Prostate gland (tissue), 2 donors: Measurements from ENCODE around the gene ANHX. TPM values are rescaled to one million over a fixed set of nuclear protein-coding genes. Genes with fewer than 3 reads are reported as not detected.

Experiments
- DNase-seq: peaks from one replicate; pipeline ENCODE4 v3.0.0-alpha.2; 2019; ENCODE audit warnings: low spot score
- H3K27ac ChIP-seq, 2 donors: fragments of 200-600 bp; sonication (generic); 2 replicates each; pipeline ENCODE4 v1.5.1; 2017 to 2019
- H3K27me3 ChIP-seq: fragments of 200-600 bp; sonication (generic); replicated peaks from 2 replicates; pipeline ENCODE4 v1.5.1; 2019; ENCODE audit not compliant: insufficient read depth
- H3K36me3 ChIP-seq, 2 donors: fragments of 200-600 bp; sonication (generic); 1 replicate in 1 of 2; 2 replicates in 1 of 2; pipeline versions ENCODE4 v1.5.1 to v1.8.1; 2017 to 2019
- H3K4me1 ChIP-seq: fragments of 200-600 bp; sonication (generic); replicated peaks from 2 replicates; pipeline ENCODE4 v1.5.1; 2019
- H3K4me3 ChIP-seq, 2 donors: fragments of 200-600 bp; sonication (generic); 2 replicates each; pipeline ENCODE4 v1.5.1; 2017 to 2019
- H3K9me3 ChIP-seq: fragments of 200-600 bp; sonication (generic); 2 replicates; pipeline ENCODE4 v1.5.1; 2017
- POLR2A ChIP-seq: fragments of 450-650 bp; IDR thresholded peaks from one replicate; pipeline ENCODE4 v1.6.1; 2016; ENCODE audit warnings: antibody characterized with exemption, mild to moderate bottlenecking
- POLR2AphosphoS5 ChIP-seq: sonication (generic); formaldehyde crosslinking; IDR thresholded peaks from one replicate; pipeline ENCODE4 v1.6.1; 2017; ENCODE audit warnings: antibody characterized with exemption
- WGBS: methylation state at CpG from one replicate; pipeline ENCODE4 v1.1.5; 2018; 5-methylcytosine and 5-hydroxymethylcytosine counted together
- intact Hi-C: fragments of 100-400 bp; cut with DNase I; formaldehyde crosslinking; loops from one replicate; pipeline ENCODE4 v1.14.2; 2022
- small RNA-seq, 2 donors: library from RNA; depleted of rRNA; stranded (forward); fragments of <200 nt; gene quantifications; one replicate each; pipeline ENCODE3, GENCODE V24; 2016
- total RNA-seq, 2 donors: library from RNA; depleted of rRNA; stranded (reverse); fragments of >200 nt; gene quantifications; one replicate each; pipeline ENCODE4 v1.1.0, GENCODE V29; 2016
- TF ChIP-seq, protein P1 (sequence below), 4 experiments: fragments of 200-600 bp in 2 of 4; fragments of 450-650 bp in 2 of 4; sonication (generic) in 2 of 4; IDR thresholded peaks; 1 replicate in 3 of 4; 2 replicates in 1 of 4; pipeline ENCODE4 v1.5.1; 2016 to 2019; ENCODE audit warnings: antibody characterized with exemption in 4 of 4, mild to moderate bottlenecking in 2 of 4, moderate library complexity in 2 of 4

Gene ANHX
- total RNA-seq, 2 donors from 2014 or later: 6.1 TPM; not detected in 1

- H3K9me3 ChIP-seq: no peaks in the 10 kb centered on the region
These were observed 63.2 kb downstream of the ANHX start for GRCh38 chr12:133172491-133172890.

More at GRCh38 chr12:133172491-133172890, 63.2 kb downstream of the ANHX start:
- DNase-seq: no peak
- Histone ChIP-seq H3K4me3 (no peak overlapping the region), H3K4me1 (no peaks in the 10 kb centered on the region), H3K36me3 (no peaks in the 10 kb centered on the region), H3K27me3 (no peaks in the 10 kb centered on the region), H3K27ac (no peak overlapping the region)
- TF ChIP-seq POLR2A: no peak
- TF ChIP-seq, protein P1, sequence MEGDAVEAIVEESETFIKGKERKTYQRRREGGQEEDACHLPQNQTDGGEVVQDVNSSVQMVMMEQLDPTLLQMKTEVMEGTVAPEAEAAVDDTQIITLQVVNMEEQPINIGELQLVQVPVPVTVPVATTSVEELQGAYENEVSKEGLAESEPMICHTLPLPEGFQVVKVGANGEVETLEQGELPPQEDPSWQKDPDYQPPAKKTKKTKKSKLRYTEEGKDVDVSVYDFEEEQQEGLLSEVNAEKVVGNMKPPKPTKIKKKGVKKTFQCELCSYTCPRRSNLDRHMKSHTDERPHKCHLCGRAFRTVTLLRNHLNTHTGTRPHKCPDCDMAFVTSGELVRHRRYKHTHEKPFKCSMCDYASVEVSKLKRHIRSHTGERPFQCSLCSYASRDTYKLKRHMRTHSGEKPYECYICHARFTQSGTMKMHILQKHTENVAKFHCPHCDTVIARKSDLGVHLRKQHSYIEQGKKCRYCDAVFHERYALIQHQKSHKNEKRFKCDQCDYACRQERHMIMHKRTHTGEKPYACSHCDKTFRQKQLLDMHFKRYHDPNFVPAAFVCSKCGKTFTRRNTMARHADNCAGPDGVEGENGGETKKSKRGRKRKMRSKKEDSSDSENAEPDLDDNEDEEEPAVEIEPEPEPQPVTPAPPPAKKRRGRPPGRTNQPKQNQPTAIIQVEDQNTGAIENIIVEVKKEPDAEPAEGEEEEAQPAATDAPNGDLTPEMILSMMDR (IDR thresholded peaks at IDR 0.05): no peak
- no peak for TF ChIP-seq POLR2AphosphoS5
- intact Hi-C loops: no loop called here
- 88% methylated on average over 1 of the region's 1 CpG for WGBS

Small RNAs within 50 kb of the gene (small RNA-seq; reads per million reads assigned to genes)
- 0 reads per million in 2 donors for gene RF00019
- 0 reads per million in 2 donors for gene RNU6-717P

Other genes with a start within 250 kb of the ANHX start
- 10 to 100 TPM; 14.2 to 17.0 TPM for gene ZNF26, start 249.5 kb downstream of the ANHX start, total RNA-seq
- 10 to 100 TPM; 22.2 to 52.0 TPM for gene ZNF84, start 198.4 kb downstream of the ANHX start, total RNA-seq
- gene ZNF140, start 155.0 kb downstream of the ANHX start, total RNA-seq: 10 to 100 TPM; 18.2 to 23.7 TPM
- 1 to 10 TPM; 1.9 to 3.0 TPM for gene ZNF891, start 105.6 kb downstream of the ANHX start, total RNA-seq
- 10 to 100 TPM; 11.6 to 20.3 TPM for gene ZNF10, start 105.2 kb downstream of the ANHX start, total RNA-seq
- 10 to 100 TPM; 22.6 to 33.2 TPM for gene ZNF268, start 54.4 kb downstream of the ANHX start, total RNA-seq